ENCODE results near the gene PARVB.

Gene PARVB

DNA sequence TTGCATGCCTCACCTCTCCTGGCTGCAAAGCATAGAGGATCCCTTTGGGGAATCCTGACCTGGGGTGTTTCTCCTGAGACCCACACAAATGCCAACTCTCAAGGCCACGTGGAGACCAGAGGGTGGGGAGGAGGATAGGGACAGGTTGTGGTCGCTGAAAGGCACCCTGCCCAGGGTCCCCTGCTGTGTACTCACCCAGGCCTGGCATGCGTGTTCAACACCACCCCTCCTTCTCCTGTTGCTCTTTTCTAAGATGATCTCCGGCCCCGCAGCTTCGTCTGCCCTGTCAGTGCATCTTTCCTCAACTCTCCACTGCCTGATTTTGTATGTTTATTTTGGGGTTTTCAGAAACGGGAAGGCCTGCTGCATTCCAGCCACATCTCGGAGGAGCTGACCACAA, 112.0 kb downstream of the PARVB start:
- DNase-seq (ENCODE audit: low read depth) = no peak

DNA sequence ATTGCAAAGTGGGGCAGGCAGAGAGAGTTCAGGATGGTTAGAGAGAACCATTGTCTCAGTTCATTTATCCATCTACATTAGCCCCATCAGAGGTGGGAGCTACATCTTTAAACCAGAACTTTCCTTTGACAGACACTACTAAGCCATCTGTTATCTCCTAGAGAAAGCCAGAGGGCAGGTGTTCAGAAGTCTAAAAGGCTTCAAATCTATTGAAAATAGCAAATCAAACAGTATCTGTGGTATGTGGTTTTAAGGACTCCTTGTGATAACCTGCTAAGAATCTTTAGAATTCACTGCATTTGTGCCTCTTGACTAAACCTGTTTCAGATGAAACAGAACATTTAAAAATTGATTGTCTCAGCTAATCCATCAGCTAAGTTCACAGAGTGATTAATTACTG, 112.7 kb downstream of the PARVB start:
- DNase-seq (ENCODE audit: low read depth) = no peak

DNA sequence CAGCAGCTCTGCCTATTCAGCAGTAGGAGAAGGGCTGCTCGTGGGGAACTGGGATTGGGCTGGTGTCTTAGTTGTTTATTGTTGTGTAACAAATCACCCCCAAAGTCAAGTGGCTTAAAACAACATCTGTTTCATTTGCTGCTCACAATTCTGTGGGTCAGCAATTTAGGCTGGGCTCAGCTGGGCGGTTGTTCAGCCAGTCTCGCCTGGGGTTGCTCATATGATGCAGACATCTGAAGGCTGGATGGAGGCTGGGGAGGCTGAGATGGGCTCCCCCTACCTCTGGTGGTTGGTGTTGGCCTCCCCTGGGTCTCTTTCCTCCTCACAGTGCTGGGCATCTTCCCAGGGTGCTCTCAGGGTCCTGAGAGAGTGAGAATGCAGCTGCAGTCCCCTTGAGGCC, 113.3 kb downstream of the PARVB start:
- no peak for DNase-seq (ENCODE audit: low read depth)

DNA sequence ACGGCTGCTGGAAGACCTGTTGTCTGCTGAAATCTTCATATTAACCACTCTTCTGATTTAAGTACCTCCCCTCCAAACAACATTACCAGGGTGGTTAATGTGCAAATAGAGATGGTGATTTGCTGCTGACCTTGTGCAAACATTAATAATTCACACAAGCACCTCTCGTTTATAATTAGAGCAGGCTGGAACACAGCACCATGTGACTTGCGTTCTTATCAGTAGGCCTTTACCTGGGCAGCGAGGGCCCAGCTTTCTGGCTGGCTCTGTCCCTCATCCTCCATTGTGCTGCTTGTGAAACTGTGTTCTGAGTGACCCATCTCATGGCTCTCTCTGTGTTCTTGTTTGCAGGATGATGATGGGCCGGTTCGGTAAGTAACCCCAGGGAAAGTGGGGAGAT, 115.7 kb downstream of the PARVB start:
- no peak for DNase-seq (ENCODE audit: low read depth)

DNA sequence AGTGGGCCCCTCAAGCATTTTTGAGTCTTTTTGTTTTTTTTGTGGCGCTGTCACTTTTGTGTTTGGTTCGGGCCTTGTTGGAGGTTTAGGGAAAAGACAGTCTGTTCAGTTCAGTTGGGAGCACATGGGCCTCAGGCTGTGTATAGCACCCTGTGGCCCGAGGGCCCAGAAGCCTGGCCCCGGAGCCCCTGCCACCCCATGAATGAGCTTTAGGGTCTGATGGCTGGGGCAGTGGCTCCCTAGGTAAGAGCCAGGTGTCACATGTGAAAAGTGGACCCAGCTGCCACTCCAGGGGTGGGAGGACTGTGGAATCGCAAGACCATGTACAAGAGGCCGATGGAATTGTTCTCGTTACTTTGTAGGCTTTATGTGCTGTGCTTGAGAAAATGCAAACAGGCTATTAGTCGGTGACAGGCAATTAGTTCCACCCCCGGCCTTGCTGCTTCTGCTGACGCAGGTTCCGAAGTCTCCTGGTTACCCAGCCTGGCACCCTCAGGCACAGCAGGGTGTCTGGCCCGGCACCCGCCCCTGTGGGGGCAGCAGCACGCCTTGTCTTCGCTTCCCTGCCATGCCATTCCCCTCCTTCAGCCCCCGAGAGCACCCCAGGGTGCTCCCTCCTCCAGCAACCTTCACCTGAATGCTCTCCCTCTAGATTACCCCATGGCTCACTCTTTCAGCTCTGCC, 118.5 kb downstream of the PARVB start:
- no peak for DNase-seq (ENCODE audit: low read depth)

DNA sequence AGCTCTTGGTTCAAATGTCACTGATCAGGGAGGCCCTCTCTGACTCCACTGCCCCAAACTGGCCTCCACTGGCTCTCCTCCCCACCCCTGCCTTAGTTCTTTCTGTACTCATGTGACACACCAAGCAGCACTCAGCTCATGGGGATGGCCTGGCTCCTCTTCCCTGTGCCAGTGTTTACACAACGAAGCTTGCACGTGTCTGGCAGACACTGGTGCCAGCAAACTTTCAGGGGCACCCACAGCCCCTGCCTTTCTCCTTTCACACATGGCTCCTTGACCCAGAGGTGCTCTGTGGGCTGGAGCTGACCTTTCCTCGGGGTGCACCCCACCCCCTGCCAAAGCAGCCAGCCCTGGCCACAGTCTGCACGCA, 119.0 kb downstream of the PARVB start:
- DNase-seq (ENCODE audit: low read depth) = no peak

DNA sequence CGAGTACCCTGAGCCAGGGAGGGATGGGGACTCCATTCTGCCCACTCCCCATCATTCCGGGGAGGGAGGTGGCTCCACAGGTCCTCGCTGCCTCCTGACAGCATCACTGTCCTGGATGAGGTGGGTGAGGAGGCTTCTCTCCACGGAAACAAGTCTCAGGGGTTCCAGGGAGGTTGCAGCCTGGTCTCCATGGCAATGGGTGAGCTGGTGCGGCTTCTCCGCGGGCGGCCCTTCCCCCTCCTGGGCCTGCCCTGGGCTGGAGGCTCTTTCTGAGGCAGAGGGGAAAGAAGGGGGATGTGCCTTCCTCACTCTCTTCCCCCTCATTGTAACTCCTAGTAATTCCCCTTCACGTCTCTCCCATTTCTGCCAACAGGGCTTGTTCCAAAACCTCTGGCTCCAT, 119.5 kb downstream of the PARVB start:
- no peak for DNase-seq (ENCODE audit: low read depth)

DNA sequence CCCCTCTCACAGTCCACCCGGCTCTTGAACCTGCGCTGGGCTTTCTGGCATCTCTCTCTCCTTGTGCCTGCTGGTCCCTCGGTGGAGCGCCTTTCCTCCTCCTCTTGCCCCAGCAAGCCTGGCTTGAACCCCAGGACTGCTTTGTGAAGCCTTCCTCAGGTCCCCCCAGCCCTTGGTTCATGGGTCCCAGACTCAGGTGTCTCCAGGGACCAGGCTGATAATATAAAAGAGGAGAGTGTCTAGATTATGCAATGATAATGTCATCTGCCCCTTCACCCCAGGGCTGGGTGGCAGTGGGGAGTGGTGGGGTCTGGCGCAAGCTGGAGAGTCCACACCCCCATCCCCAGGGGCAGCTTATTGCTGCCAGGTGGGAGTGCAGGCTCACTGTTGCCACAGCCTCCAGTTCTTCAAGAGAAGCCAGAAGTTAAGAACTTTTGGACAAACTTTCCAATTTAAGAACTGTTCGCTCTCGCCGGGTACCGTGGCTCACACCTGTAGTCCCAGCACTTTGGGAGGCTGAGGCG, 120.0 kb downstream of the PARVB start:
- DNase-seq (ENCODE audit: low read depth) = no peak

DNA sequence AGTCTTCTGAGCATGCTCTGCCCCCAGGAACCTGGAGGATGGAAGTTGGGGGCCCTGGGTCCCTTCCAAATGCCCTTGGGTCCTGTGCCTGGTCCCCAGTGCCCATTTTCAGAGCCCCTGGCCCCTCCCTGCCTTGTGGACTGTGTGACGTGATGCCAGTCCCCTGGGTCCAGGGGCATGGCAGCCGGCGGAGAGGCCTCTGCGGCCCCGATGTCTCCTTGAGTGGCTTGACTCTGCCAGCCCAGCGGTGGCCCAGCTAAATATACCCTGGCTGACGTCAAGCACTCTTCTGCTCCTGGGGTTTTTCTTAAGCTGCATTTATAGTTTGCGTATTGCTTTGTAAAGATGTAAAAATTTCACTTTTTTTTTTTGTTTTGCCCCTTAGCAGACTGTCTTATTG, 121.4 kb downstream of the PARVB start:
- DNase-seq (ENCODE audit: low read depth) = no peak

DNA sequence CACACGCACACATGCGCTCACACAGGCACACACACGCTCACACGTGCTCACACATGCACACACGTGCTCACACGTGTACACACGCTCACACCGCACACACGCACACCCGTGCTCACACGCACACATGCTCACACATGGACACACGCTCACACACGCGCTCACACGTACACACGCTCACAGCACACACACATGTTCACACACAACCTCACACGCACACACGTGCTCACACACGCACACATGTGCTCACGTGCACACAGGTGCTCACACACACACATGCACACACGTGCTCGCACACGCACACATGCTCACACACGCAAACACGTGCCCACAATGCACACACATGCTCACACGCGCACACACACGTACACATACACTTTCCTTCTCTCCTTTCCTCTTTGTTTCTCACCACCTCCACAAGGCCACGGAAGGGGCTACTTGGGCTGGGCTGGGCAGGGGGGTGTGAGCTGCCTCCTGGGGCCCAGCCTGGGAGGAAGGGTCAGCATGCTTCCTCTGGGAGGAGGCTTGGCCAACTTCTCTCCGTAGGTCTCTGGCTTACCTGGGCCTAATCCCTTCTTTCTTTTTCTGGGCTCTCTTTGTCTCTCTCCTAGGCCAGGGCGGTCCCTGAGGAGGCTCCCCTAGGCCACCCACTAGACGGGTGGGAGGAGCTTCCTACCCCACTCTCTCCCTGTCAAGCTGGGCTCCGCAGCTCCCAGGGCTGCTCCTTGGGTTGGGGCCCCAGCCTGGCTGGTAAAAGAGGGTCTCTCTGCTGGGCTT, 122.2 kb downstream of the PARVB start:
- no peak for DNase-seq (ENCODE audit: low read depth)

DNA sequence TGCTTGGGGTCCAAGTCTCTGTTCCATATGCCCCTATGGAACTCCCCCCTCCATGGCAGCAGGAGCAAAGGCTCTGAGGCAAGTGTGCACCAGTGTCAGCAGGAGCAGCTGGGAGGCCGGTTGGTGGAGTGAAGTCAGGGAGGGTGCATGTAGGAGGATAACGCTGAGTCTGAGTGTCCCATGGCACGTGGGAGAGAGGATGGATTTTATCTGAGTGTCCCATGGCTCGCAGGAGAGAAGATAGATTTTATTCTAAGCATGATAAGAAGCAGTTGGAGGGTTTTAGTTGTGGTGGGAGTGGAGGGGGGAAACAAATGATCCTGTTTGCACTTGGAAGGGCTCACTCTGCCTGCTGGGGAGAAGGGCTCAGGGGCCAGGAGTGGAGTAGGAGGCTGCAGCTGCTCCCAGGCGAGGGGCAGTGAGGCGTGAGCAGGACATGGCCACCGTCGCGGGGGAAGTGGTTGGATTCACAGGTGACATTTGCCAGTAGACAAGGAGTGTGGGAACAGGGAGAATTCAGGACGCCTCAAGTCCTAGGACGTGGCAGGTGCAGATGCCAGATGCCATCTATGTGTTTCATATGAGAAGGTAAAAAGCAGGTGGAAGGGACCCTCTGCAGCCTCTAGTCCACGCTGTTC, 123.0 kb downstream of the PARVB start:
- DNase-seq (ENCODE audit: low read depth) = no peak

DNA sequence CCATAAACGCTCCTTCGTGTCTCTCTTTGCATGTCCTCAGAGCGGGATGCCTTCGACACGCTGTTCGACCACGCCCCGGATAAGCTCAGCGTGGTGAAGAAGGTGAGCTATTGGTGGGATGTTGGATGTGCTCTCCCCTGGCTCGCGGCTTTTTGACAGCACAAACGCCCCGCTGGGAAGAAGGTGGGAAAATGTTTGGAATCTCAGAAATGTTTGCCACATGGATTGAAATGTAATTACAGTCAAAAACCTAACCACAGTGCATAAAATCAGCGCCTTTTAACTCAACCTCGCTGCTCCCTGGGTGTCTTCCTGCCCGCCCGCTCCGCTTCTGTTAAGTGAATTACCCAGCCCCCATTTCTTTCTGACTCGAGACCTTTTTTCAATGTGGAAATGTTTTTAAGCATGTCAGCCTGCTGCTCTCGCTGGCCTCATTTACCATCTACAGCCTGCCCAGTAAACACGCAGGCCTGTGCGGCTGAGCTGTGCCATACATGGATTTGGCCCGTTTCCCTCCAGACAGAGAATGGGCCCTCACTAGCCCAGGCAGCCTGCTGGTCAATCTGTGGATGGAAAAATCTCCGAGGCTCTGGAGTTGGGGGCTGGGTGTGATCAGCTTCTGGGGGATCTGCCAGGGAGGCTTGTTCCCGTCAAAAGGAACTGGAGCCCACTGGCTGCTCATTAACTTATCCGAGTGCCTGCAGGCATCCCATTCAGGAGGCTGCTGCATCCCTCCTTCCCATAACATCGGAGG, 123.9 kb downstream of the PARVB start:
- DNase-seq (ENCODE audit: low read depth) = no peak

DNA sequence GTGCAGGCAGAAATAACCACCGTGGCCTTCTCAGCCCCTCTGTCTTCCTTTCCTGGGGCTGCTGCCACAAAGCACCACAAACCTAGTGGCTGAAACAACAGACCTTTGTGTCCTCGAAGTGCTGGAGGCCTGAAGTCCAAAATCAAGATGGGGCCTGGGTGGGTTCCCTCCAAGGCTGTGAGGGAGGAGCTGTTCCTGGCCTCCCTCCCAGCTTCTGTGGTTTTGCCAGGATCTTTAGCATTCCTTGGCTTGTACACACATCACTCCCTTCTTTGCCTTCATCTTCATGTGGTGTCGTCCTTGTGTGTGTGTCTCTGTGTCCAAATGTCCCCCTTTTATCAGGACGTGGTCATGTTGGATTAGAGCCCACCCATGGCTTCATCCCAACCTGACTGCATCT, 127.6 kb downstream of the PARVB start:
- DNase-seq (ENCODE audit: low read depth) = no peak

DNA sequence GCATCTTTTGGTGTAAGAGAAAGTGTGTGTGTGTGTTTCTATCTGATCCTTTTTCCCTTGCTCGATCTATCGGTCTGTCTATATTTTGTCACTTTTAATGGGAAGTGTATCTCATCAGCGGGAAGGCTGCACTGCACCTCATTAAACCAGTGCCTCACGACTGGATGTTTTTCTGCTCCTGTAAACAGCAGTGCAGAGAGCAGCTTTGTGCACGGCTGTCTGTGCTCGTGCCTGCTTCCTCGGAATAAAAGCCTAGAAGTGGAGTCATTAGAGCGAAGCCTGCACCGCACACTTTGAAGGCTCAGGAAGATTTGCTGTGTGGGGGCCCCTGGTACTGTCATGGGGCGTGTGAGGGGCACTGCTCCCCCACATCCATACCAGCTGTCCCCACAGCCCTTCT, 129.6 kb downstream of the PARVB start:
- no peak for DNase-seq (ENCODE audit: low read depth)

DNA sequence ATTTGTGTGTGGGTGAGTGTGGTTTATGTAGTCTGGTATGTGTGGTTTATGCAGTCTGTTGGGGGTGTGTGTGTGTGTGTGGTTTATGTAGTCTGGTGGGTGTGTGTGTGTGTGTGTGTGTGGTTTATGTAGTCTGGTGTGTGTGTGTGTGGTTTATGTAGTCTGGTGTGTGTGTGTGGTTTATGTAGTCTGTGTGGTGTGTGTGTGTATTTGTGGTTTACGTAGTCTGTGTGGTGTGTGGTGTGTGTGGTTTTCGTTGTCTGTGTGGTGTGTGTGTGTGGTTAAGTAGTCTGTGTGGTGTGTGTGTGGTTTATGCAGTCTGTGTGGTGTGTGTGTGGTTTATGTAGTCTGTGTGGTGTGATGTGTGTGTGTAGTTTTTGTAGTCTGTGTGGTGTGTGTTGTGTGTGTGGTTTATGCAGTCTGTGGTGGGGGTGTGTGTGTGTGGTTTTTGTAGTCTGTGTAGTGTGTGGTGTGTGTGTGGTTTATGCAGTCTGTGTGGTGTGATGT, 130.4 kb downstream of the PARVB start:
- no peak for DNase-seq (ENCODE audit: low read depth)

DNA sequence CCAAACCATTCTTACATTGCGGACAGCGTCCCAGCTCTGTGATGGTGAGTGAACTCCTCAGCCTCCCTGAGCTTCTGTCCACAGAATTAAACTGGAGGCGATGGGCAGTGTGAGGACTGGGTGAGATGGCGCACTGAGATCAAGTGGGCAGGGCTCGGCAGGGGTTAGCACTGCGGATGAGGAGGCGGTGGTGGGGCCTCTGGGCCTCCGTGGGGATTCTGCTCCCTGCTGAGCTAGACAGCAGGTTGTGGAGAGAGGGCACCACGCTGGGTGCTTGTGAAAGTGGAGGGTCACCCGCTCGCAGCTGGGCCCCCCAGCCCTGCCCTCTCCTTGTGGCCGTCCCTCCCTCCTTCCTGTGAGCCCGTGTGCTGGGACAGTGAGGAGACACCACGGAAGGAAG, 131.0 kb downstream of the PARVB start:
- DNase-seq (ENCODE audit: low read depth) = no peak

DNA sequence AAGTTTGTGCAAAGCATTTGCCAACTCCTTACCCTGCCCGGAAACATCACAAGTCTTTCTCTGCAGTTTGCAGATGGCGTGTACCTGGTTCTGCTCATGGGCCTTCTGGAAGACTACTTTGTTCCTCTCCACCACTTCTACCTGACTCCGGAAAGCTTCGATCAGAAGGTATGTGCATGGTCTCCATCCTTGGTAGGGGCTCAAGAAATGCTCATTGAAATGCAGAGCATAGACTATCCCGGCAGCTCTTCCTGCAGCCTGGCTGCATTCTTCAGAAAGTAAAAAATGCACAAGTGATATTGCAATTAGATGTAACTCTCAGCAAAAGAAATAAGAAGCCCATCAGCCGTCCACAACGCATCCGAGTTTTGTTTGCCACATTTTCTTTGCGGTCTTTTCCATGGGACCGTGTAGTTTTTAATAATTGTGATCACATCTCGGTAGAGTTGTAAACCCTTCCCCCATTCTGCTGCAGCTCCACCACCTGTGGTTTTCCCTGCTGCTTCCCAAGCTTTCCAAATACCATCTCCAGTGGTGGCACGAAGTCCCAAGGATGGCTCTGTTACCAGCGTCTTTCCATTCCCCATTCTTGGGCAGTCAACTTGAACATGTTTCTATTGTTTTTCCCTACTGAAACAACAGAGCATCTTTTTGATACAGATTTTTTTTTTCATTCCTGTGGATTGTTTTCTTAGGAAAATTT, 134.0 kb downstream of the PARVB start:
- DNase-seq (ENCODE audit: low read depth) = no peak

DNA sequence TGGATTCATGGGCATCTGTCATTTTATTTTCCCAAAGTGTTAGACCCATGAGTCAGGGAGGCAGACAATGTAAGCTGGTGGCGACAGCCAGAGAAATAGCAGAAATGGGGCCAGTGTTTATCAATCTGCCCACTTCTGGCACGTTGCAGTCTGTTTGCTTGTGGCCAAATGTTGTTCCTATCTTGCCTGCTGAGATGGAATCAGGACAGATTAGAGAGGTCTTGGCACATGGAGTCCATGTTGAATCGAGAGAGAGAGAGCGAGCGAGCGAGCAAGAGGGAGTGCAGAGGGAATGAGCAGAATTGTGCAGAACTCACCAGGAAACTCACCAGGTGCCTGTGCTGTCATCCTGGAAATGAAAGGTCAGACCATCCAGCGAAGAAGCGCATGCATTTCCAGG, 134.7 kb downstream of the PARVB start:
- DNase-seq (ENCODE audit: low read depth) = no peak

DNA sequence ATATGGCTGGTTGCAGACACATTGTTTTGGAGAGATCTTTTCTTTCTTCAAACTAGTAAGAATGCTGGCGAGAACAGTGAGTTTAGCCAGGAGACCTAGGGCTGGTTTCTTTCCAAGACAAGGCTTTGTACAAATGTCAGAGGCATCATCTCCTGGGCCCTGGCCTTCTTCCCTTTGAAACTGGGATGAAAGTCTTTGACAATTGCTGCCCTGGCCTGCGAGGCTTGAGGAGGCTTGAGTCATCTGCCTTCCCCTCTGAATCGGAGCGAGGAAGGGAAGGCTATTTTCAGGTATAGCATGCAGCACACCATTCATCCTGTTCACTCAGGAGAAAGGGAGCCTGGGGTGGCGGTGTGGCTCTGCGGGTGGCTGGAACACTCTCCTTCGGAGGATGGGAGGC, 135.1 kb downstream of the PARVB start:
- DNase-seq (ENCODE audit: low read depth) = no peak

DNA sequence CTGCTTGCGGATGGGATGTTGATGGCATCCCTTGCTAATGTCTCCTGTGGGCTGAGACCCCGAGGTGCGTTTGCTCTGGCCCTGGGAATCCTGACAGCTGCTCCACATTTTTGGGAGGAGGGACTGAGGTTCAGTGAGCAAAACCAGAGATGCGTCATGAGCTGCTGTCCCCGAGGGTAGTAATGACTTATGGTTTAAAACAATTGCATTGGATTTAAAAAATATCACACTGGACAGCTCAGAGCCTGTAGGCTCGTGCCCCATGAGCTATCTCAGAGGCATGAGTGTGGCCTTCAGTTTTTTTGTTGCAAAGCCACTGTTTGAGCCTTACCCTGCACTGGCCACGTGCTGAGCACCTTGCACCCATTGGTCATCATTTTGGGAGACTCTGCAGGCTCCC, 135.7 kb downstream of the PARVB start:
- no peak for DNase-seq (ENCODE audit: low read depth)

DNA sequence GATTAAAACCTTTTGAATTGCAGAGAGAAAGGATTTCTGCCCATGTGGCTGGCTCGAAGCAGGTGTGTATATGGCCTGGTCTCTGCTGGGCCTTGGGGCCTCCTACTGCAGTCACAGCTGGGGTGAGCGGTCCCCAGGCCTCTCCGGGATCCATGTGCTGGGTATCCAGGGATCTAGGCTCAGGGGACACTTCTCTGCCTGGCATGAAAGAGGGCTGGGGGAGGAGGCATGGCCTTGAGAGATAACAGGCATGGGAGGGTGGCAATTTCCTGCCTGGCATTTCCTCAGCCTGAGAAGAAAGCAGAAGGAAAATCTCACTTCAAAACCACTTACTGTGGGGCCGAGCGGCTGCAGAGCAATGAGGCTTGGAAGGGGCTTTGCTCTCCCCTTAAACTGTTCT, 136.3 kb downstream of the PARVB start:
- no peak for DNase-seq (ENCODE audit: low read depth)

DNA sequence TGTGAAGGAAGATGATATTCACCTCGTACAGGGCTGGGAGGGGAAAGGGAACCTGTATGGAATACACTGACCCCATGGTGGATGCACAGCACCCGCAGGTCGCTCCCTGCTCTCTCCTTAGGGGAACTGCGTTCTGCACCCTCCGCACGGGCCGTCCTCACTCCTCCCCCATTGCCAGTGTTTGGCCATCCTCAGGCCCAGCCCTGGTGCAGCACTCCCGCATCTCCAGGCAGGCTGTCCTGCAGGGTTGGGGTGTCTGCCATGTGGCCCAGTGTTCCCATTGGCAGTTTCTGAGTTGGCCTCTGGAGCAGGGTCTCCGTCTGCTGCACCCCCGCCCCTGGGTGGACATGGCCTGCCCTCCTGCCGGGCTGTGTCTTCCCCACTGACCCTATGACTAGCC, 137.6 kb downstream of the PARVB start:
- no peak for DNase-seq (ENCODE audit: low read depth)

Data from stimulated activated CD8-positive, alpha-beta memory T cell treated with anti-CD3 and anti-CD28 coated beads, Interleukin-7, amount 100 ng/mL, for 24 hours (primary cell).